HEK293 (cell line): ENCODE measurements around the gene TMEM141.
A peak's percentile ranks its signal among the peaks of the same experiment; 100 is the strongest.

Experiments
- CTCF ChIP-seq: fragments of 450-650 bp; formaldehyde crosslinking; IDR thresholded peaks from 2 replicates; pipeline ENCODE4 v1.5.1; 2016; ENCODE audit warnings: missing biosample characterization, missing genetic modification characterization
- TCF7L2 ChIP-seq: IDR thresholded peaks from 2 replicates; pipeline ENCODE4 v1.6.1; 2011; ENCODE audit warnings: low read depth, mild to moderate bottlenecking, inconsistent platforms, low read length, moderate library complexity, borderline replicate concordance
- ZNF274 ChIP-seq, 2 experiments: fragments of 200-500 bp in 1 of 2; fragments of 450-650 bp in 1 of 2; sonication (Bioruptor generic) in 1 of 2; formaldehyde crosslinking in 1 of 2; IDR thresholded peaks; 2 replicates each; pipeline versions ENCODE4 v1.5.1 to v1.6.1; 2014 to 2016; ENCODE audit warnings: borderline replicate concordance in 1 of 2, inconsistent platforms in 1 of 2, low read length in 1 of 2, missing biosample characterization in 1 of 2, missing genetic modification characterization in 1 of 2
- ZNF335 ChIP-seq: fragments of 450-650 bp; formaldehyde crosslinking; conservative IDR thresholded peaks from 2 replicates; pipeline ENCODE4 v1.5.1; 2016; ENCODE audit warnings: missing biosample characterization, missing genetic modification characterization
- ZNF423 ChIP-seq: fragments of 450-650 bp; formaldehyde crosslinking; IDR thresholded peaks from 2 replicates; pipeline ENCODE4 v1.5.1; 2016; ENCODE audit warnings: missing biosample characterization, missing genetic modification characterization
- ZSCAN16 ChIP-seq: fragments of 450-650 bp; formaldehyde crosslinking; IDR thresholded peaks from 2 replicates; pipeline ENCODE4 v1.5.1; 2016; ENCODE audit warnings: missing biosample characterization, missing genetic modification characterization
- TF ChIP-seq, protein P1 (sequence below): fragments of 450-650 bp; formaldehyde crosslinking; IDR thresholded peaks from 2 replicates; pipeline ENCODE4 v1.5.1; 2016; ENCODE audit warnings: missing biosample characterization, missing genetic modification characterization
- TF ChIP-seq, protein P2 (sequence below): fragments of 450-650 bp; formaldehyde crosslinking; IDR thresholded peaks from 2 replicates; pipeline ENCODE4 v1.5.1; 2016; ENCODE audit warnings: missing biosample characterization, missing genetic modification characterization

DNA sequence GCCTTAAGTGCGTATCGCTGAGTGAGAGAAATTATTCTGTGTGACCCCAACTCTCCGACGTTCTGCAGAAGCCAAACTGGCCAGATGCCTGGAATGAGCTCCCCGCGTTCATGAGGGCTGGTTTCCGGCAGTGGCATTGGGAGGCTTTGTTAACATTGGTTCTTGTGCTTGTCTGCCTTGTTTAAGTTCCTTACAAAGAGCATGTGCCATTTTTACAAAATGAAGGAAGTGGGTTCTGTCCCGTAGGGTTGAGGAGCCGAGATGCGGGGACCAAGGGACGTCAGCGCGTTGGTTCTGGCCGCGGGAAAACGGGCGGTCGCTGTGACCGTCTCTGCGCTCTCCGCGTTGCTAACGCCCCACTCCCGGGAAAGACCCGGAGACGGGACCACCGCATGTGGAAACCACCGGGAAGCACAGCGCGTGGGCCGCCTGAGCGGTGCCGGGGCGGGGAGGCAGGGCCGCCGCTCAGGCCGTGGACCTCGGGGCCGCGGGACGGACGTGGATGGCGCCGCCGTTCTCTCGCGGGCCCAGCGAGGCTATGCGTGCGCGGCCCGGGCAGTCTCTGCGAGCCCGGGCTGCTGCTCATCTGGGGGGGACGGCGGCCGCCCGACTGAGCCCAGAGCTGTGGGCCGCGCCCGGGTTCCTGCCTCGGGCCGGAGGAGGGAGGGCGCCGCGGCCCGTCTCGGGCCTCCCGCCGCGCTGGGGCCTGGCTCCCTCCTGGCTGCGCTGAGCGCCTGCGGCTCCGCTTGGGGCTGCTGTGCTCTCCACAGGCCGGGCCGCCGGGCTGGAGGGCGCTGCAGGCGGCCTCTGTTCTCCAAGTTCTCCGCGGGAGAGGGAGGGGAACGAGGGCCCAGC is 30.1 kb downstream of the TMEM141 start:
- TF ChIP-seq ZNF335 (tag by site-specific recombination), result no peak
- no peak for TF ChIP-seq TCF7L2
- TF ChIP-seq CTCF, result no peak
- TF ChIP-seq ZSCAN16 (tag by site-specific recombination), result 0 out of 2 replicates have a peak, but pooled peaks have one; percentile 73
- TF ChIP-seq ZNF274 (IDR thresholded peaks at IDR 0.05; ENCODE audit: low read length), result no peak
- TF ChIP-seq ZNF274 (tag by site-specific recombination; IDR thresholded peaks at IDR 0.05; ENCODE audit: borderline replicate concordance), result no peak
- TF ChIP-seq ZNF423 (tag by site-specific recombination), result no peak
- TF ChIP-seq, protein P1, sequence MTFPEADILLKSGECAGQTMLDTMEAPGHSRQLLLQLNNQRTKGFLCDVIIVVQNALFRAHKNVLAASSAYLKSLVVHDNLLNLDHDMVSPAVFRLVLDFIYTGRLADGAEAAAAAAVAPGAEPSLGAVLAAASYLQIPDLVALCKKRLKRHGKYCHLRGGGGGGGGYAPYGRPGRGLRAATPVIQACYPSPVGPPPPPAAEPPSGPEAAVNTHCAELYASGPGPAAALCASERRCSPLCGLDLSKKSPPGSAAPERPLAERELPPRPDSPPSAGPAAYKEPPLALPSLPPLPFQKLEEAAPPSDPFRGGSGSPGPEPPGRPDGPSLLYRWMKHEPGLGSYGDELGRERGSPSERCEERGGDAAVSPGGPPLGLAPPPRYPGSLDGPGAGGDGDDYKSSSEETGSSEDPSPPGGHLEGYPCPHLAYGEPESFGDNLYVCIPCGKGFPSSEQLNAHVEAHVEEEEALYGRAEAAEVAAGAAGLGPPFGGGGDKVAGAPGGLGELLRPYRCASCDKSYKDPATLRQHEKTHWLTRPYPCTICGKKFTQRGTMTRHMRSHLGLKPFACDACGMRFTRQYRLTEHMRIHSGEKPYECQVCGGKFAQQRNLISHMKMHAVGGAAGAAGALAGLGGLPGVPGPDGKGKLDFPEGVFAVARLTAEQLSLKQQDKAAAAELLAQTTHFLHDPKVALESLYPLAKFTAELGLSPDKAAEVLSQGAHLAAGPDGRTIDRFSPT, result no peak
- TF ChIP-seq, protein P2, sequence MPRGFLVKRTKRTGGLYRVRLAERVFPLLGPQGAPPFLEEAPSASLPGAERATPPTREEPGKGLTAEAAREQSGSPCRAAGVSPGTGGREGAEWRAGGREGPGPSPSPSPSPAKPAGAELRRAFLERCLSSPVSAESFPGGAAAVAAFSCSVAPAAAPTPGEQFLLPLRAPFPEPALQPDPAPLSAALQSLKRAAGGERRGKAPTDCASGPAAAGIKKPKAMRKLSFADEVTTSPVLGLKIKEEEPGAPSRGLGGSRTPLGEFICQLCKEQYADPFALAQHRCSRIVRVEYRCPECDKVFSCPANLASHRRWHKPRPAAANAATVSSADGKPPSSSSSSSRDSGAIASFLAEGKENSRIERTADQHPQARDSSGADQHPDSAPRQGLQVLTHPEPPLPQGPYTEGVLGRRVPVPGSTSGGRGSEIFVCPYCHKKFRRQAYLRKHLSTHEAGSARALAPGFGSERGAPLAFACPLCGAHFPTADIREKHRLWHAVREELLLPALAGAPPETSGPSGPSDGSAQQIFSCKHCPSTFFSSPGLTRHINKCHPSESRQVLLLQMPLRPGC (tag by site-specific recombination), result no peak
